ENCODE data around the gene ACSL4. TPM values are rescaled to one million over a fixed set of nuclear protein-coding genes. Genes with fewer than 3 reads are reported as not detected.

The ACSL4 gene
- total RNA-seq, 1 donor from 2014 or later = 62.4 TPM

- DNase-seq (ENCODE audit: low read depth, low spot score) = no peak
- Mint-ChIP-seq H3K27me3 (ENCODE audit: low read depth) (no peaks in the 10 kb centered on the region), H3K4me1 (no peaks in the 10 kb centered on the region), H3K9me3 (no peaks in the 10 kb centered on the region), H3K36me3 (ENCODE audit: low read depth) (peaks cover 8% of the 10 kb centered on the region), H3K4me3 (no peak overlapping the region), H3K27ac (ENCODE audit: unreplicated experiment) (no peak overlapping the region)
- TF ChIP-seq, protein P1, sequence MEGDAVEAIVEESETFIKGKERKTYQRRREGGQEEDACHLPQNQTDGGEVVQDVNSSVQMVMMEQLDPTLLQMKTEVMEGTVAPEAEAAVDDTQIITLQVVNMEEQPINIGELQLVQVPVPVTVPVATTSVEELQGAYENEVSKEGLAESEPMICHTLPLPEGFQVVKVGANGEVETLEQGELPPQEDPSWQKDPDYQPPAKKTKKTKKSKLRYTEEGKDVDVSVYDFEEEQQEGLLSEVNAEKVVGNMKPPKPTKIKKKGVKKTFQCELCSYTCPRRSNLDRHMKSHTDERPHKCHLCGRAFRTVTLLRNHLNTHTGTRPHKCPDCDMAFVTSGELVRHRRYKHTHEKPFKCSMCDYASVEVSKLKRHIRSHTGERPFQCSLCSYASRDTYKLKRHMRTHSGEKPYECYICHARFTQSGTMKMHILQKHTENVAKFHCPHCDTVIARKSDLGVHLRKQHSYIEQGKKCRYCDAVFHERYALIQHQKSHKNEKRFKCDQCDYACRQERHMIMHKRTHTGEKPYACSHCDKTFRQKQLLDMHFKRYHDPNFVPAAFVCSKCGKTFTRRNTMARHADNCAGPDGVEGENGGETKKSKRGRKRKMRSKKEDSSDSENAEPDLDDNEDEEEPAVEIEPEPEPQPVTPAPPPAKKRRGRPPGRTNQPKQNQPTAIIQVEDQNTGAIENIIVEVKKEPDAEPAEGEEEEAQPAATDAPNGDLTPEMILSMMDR (conservative IDR thresholded peaks at IDR 0.05) = peak; percentile 75
These were observed 97.9 kb downstream of the ACSL4 start for GRCh38 chrX:109635146-109635545.

GRCh38 chrX:109632906-109633504 is 100.1 kb downstream of the ACSL4 start:
- no peak overlapping the region for H3K27ac Mint-ChIP-seq (ENCODE audit: unreplicated experiment)
- DNase-seq (ENCODE audit: low read depth, low spot score) = peak; percentile 36

DNA sequence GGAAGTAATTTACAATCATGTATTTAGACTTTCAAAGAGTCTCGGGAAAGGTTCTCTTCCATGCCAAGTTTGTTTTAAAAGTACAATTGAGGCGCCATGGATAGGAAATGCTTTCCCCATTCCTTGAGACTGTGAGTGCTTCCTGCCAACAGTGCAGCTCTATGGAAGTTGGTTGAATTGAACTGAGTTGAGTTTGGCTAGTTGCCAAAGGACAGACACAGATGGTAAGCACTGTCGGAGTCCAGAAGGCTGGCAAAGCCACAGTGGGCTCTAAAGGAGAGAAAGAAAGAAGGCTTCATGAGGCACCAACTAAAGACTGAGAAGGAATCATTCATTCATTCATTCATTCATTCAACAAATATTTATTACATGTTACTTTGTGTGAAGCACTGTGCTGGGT is 103.7 kb downstream of the ACSL4 start:
- Mint-ChIP-seq H3K4me1 (peaks cover 11% of the 10 kb centered on the region), H3K36me3 (ENCODE audit: low read depth) (peaks cover 4% of the 10 kb centered on the region), H3K27me3 (ENCODE audit: low read depth) (no peaks in the 10 kb centered on the region), H3K27ac (ENCODE audit: unreplicated experiment) (no peak overlapping the region), H3K9me3 (peaks cover 3% of the 10 kb centered on the region), H3K4me3 (no peak overlapping the region)
- no peak for DNase-seq (ENCODE audit: low read depth, low spot score)
- TF ChIP-seq, protein P1 (conservative IDR thresholded peaks at IDR 0.05) = no peak

More at GRCh38 chrX:109632906-109633504, 100.1 kb downstream of the ACSL4 start:
- Mint-ChIP-seq H3K36me3 (ENCODE audit: low read depth) (peaks cover under 1% of the 10 kb centered on the region), H3K4me1 (no peaks in the 10 kb centered on the region), H3K27me3 (ENCODE audit: low read depth) (no peaks in the 10 kb centered on the region), H3K4me3 (no peak overlapping the region), H3K9me3 (no peaks in the 10 kb centered on the region)
- TF ChIP-seq, protein P1 (conservative IDR thresholded peaks at IDR 0.05) = peak; percentile 87

DNA sequence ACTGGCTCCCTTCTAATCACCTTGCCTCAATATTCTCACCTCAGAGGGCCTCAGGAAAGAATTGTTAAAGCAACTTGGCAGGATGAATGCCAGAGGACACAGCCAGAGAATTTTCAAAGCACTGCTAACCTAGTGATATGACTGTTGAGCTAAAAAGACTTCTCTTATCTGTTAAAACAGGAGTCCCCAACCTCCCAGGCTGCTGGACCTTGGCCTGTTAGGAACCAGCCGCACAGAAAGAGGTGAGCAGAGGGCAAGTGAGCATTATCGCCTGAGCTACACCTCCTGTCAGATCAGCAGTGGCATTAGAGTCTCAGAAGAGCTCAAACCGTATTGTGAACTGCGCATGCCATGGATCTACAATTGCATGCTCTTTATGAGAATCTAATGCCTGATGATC is 106.4 kb downstream of the ACSL4 start:
- Mint-ChIP-seq H3K9me3 (peaks cover 3% of the 10 kb centered on the region), H3K27me3 (ENCODE audit: low read depth) (peaks cover 5% of the 10 kb centered on the region)

DNA sequence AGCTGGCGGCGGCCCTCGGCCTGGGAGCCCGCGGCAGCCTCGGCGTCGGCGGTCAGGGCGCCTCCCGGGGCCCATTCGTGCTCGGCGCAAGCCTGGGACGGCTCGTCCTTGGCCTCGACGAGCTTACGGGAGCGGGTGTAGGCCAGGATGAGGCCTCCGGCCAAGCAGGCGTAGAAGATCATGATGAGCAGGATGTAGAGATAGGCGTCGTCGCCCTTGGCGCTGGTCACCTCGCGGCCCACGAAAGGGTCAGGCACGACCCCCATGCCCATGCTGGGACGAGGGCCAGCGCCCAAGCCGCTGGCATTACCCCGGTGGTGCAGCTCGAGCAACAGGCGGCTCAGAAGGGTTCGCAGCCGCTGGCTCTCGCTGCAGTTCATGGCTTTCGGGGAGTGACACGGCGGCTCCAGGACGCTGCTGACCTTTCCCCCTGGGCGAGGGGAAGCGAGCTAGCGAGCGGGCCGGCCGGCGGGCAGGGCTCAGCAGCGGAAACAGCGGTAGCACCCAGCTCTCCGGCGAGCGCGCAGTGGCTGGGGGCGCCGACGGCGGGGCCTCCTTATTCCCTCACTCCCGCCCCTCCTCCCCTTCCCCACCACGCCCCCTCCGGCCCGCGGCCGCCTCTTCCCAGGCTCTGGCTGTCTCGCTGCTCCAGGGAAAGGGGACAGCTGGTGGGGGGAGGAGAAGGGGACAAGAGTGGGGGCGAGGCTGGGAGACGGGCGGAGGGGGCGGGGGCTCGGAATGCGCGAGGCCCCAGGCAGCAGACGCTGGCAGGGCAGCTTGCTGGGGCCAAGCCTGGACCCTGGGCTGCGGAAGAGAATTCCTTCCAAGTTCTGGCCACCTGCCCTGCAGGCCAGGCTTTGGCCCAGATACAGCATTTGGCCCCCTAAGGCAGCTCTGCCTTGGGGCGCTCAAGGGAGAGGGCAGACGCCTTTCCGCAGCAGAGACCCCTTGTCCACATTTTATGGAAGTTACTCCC is 108.1 kb downstream of the ACSL4 start, which contains the start of gene KCNE5:
Gene KCNE5 (minus strand): TSS at position 532 of the 976 bp plus-strand sequence. CDS start 152 bp downstream, at position 380.
- peak; percentile 67 for DNase-seq (ENCODE audit: low read depth, low spot score)
- H3K4me3 Mint-ChIP-seq = peak within 1 kb of the TSS; percentile 84
- peaks cover 5% of the 10 kb centered on the region for H3K27me3 Mint-ChIP-seq (ENCODE audit: low read depth)
- peaks cover 3% of the 10 kb centered on the region for H3K9me3 Mint-ChIP-seq
- TF ChIP-seq, protein P1 (conservative IDR thresholded peaks at IDR 0.05) = no peak
- H3K4me1 Mint-ChIP-seq = peaks cover 21% of the 10 kb centered on the region
- H3K27ac Mint-ChIP-seq (ENCODE audit: unreplicated experiment) = peak within 1 kb of the TSS; percentile 81
- peaks cover 6% of the 10 kb centered on the region for H3K36me3 Mint-ChIP-seq (ENCODE audit: low read depth)

More for the DNA sequence above, 106.4 kb downstream of the ACSL4 start:
- DNase-seq (ENCODE audit: low read depth, low spot score) = no peak
- Mint-ChIP-seq H3K4me1 (peaks cover 21% of the 10 kb centered on the region), H3K27ac (ENCODE audit: unreplicated experiment) (no peak overlapping the region), H3K4me3 (no peak overlapping the region), H3K36me3 (ENCODE audit: low read depth) (peaks cover 6% of the 10 kb centered on the region)
- TF ChIP-seq, protein P1 (conservative IDR thresholded peaks at IDR 0.05) = no peak

Data from neural crest cell (in vitro differentiated cells).